CD4-positive, CD25-positive, alpha-beta regulatory T cell (primary cell): ENCODE results near the gene FCGR3A. TPM values are rescaled to one million over a fixed set of nuclear protein-coding genes. Genes with fewer than 3 reads are reported as not detected.
A peak's percentile ranks its signal among the peaks of the same experiment; 100 is the strongest.
"Not testable (repeated sequence)": the region's sequence is repeated elsewhere in the genome, so short reads cannot be mapped to it uniquely, and the experiment has no call there.

Experiments
- ATAC-seq, 2 donors: fragments of 150-1000 bp; cut with Tn5 transposase; one replicate each; pipeline ENCODE4 v1.10.0; 2021; ENCODE audit warnings: low read depth in 2 of 2, moderate number of reproducible peaks in 2 of 2, moderate library complexity in 1 of 2
- DNase-seq, 3 donors: peaks; one replicate each; pipeline versions ENCODE4 v3.0.0 to v3.0.0-alpha.2; 2012 to 2022; ENCODE audit warnings: mixed read lengths in 1 of 3
- H3K27ac ChIP-seq: one replicate; pipeline ENCODE4 v1.7.0; 2013; ENCODE audit warnings: mild to moderate bottlenecking, low read length; ENCODE audit not compliant: insufficient read depth, poor library complexity, severe bottlenecking
- H3K27me3 ChIP-seq: one replicate; pipeline ENCODE4 v1.7.0; 2013; ENCODE audit warnings: low read length; ENCODE audit not compliant: control insufficient read depth, insufficient read depth
- H3K36me3 ChIP-seq: one replicate; pipeline ENCODE4 v1.7.0; 2013; ENCODE audit warnings: mild to moderate bottlenecking, low read length, moderate library complexity; ENCODE audit not compliant: control insufficient read depth, insufficient read depth
- H3K4me1 ChIP-seq: 2 replicates; pipeline ENCODE4 v1.7.0; 2013; ENCODE audit warnings: mild to moderate bottlenecking, low read length; ENCODE audit not compliant: insufficient read depth, control insufficient read depth, poor library complexity, severe bottlenecking
- H3K4me3 ChIP-seq: one replicate; pipeline ENCODE4 v1.7.0; 2013; ENCODE audit warnings: low read depth, mild to moderate bottlenecking, low read length, moderate library complexity
- H3K9me3 ChIP-seq, 2 experiments: 1 replicate in 1 of 2; 2 replicates in 1 of 2; pipeline ENCODE4 v1.7.0; 2013; ENCODE audit warnings: low read length in 2 of 2, mild to moderate bottlenecking in 1 of 2, moderate library complexity in 1 of 2; ENCODE audit not compliant: control insufficient read depth in 2 of 2
- H3K27ac Mint-ChIP-seq, 3 donors: one replicate each; pipeline ENCODE4 v1.8.0; 2020 to 2022; ENCODE audit warnings: mild to moderate bottlenecking in 3 of 3, mixed read lengths in 3 of 3, moderate library complexity in 2 of 3
- H3K27me3 Mint-ChIP-seq: one replicate; pipeline ENCODE4 v1.8.0; 2022; ENCODE audit warnings: mild to moderate bottlenecking, mixed read lengths
- H3K36me3 Mint-ChIP-seq: one replicate; pipeline ENCODE4 v1.8.0; 2020; ENCODE audit warnings: mixed read lengths
- H3K4me1 Mint-ChIP-seq, 4 donors: one replicate each; pipeline ENCODE4 v1.8.0; 2020 to 2022; ENCODE audit warnings: mixed read lengths in 4 of 4, mild to moderate bottlenecking in 1 of 4
- H3K4me3 Mint-ChIP-seq, 4 donors: one replicate each; pipeline ENCODE4 v1.8.0; 2020 to 2022; ENCODE audit warnings: mild to moderate bottlenecking in 4 of 4, mixed read lengths in 4 of 4, moderate library complexity in 3 of 4
- H3K9me3 Mint-ChIP-seq, 7 donors: one replicate each; pipeline ENCODE4 v1.8.0; 2020 to 2022; ENCODE audit warnings: mixed read lengths in 7 of 7, mild to moderate bottlenecking in 3 of 7, moderate library complexity in 2 of 7
- polyA plus RNA-seq, 4 donors: library from polyadenylated mRNA; unstranded; fragments of 300-500 nt; fragmentation: Illumina TruSeq; gene quantifications; one replicate each; pipeline ENCODE4 v1.2.3, GENCODE V29; 2021
- total RNA-seq: library from RNA; stranded (reverse); gene quantifications from one replicate; pipeline ENCODE4 v1.2.3, GENCODE V29; 2022

Gene FCGR3A
- total and polyA plus RNA-seq, 5 donors from 2014 or later = 0.52 to 0.83 (median 0.79) TPM; not detected in 2

- ATAC-seq (peak; percentile 53 to 55), DNase-seq (peak; percentile 58 to 81 (median 77))
- H3K4me1 ChIP-seq, H3K9me3 ChIP-seq, H3K9me3 Mint-ChIP-seq, H3K27me3 ChIP-seq, H3K36me3 ChIP-seq, H3K27ac ChIP-seq, H3K36me3 Mint-ChIP-seq: not testable (repeated sequence)
- peak within 1 kb of the TSS; percentile 77 for H3K4me3 ChIP-seq
- H3K27ac Mint-ChIP-seq = peak within 1 kb of the TSS; percentile 78 to 97 (median 85)
- H3K27me3 Mint-ChIP-seq = peaks cover 58% of the 10 kb centered on the region
- H3K4me3 Mint-ChIP-seq = peak within 1 kb of the TSS; percentile 89 to 94 (median 92)
- H3K4me1 Mint-ChIP-seq = peaks cover 4 to 18% (median 7%) of the 10 kb centered on the region in 4 donors
Measured at GRCh38 chr1:161523817-161524741, 25.5 kb downstream of the FCGR3A start, which contains the start of gene HSPA6. Gene HSPA6, plus strand, starts transcription at chr1:161524540. Its CDS starts 119 bp downstream, at chr1:161524659.

GRCh38 chr1:161523041-161523816 lies 26.4 kb downstream of the FCGR3A start:
- H3K9me3 Mint-ChIP-seq, ATAC-seq, DNase-seq, H3K4me1 ChIP-seq, H3K9me3 ChIP-seq, H3K27me3 ChIP-seq, H3K36me3 ChIP-seq, H3K27ac ChIP-seq, H3K36me3 Mint-ChIP-seq: not testable (repeated sequence)
- Mint-ChIP-seq H3K4me3 (peak overlapping the region; percentile 89 to 94 (median 92)), H3K4me1 (peaks cover 4 to 18% (median 7%) of the 10 kb centered on the region in 4 donors), H3K27me3 (peaks cover 52% of the 10 kb centered on the region), H3K27ac (peak overlapping the region; percentile 78 to 97 (median 85))
- peak overlapping the region; percentile 77 for H3K4me3 ChIP-seq

- H3K9me3 Mint-ChIP-seq, H3K4me1 ChIP-seq, DNase-seq, H3K9me3 ChIP-seq, H3K4me3 Mint-ChIP-seq, H3K27ac Mint-ChIP-seq, ATAC-seq, H3K27me3 ChIP-seq, H3K27ac ChIP-seq, H3K36me3 ChIP-seq, H3K4me1 Mint-ChIP-seq, H3K4me3 ChIP-seq, H3K36me3 Mint-ChIP-seq: not testable (repeated sequence)
- H3K27me3 Mint-ChIP-seq = peaks cover 22% of the 10 kb centered on the region
Measured at GRCh38 chr1:161513953-161514352, 35.7 kb downstream of the FCGR3A start.

- not testable (repeated sequence) for H3K9me3 Mint-ChIP-seq, H3K9me3 ChIP-seq, H3K4me3 Mint-ChIP-seq, H3K4me1 Mint-ChIP-seq, ATAC-seq, H3K4me1 ChIP-seq, DNase-seq, H3K27me3 ChIP-seq, H3K36me3 ChIP-seq, H3K4me3 ChIP-seq, H3K36me3 Mint-ChIP-seq, H3K27ac Mint-ChIP-seq, H3K27ac ChIP-seq
- peaks cover 25% of the 10 kb centered on the region for H3K27me3 Mint-ChIP-seq
Measured at GRCh38 chr1:161513448-161513780, 36.2 kb downstream of the FCGR3A start.

GRCh38 chr1:161512636-161513447 lies 36.8 kb downstream of the FCGR3A start:
- not testable (repeated sequence) for H3K27me3 ChIP-seq, H3K4me3 Mint-ChIP-seq, H3K4me1 Mint-ChIP-seq, DNase-seq, H3K9me3 ChIP-seq, H3K4me1 ChIP-seq, ATAC-seq, H3K27ac ChIP-seq, H3K9me3 Mint-ChIP-seq, H3K36me3 ChIP-seq, H3K27ac Mint-ChIP-seq, H3K36me3 Mint-ChIP-seq, H3K4me3 ChIP-seq
- H3K27me3 Mint-ChIP-seq = peaks cover 25% of the 10 kb centered on the region

- no peak overlapping the region for H3K4me3 ChIP-seq
- ATAC-seq (no peak), DNase-seq (no peak)
- H3K9me3 ChIP-seq = no peaks in the 10 kb centered on the region
- Mint-ChIP-seq H3K9me3 (no peaks in the 10 kb centered on the region), H3K4me3 (no peak overlapping the region), H3K36me3 (no peaks in the 10 kb centered on the region), H3K27ac (no peak overlapping the region), H3K27me3 (peaks cover 31% of the 10 kb centered on the region), H3K4me1 (peaks cover 0 to 2% (median 0%) of the 10 kb centered on the region in 4 donors)
- no peaks in the 10 kb centered on the region for H3K27me3 ChIP-seq
- no peak overlapping the region for H3K27ac ChIP-seq
- no peaks in the 10 kb centered on the region for H3K4me1 ChIP-seq
- no peaks in the 10 kb centered on the region for H3K36me3 ChIP-seq
Measured at GRCh38 chr1:161511756-161512060, 37.9 kb downstream of the FCGR3A start.

- H3K4me1 Mint-ChIP-seq = peaks cover 0 to 2% (median 0%) of the 10 kb centered on the region in 4 donors
- ATAC-seq (no peak), DNase-seq (no peak)
- no peaks in the 10 kb centered on the region for H3K9me3 ChIP-seq
- H3K27ac Mint-ChIP-seq = no peak overlapping the region
- no peaks in the 10 kb centered on the region for H3K9me3 Mint-ChIP-seq
- H3K27ac ChIP-seq = no peak overlapping the region
- no peaks in the 10 kb centered on the region for H3K27me3 ChIP-seq
- H3K27me3 Mint-ChIP-seq = peaks cover 34% of the 10 kb centered on the region
- no peaks in the 10 kb centered on the region for H3K36me3 ChIP-seq
- H3K4me3 Mint-ChIP-seq = no peak overlapping the region
- no peaks in the 10 kb centered on the region for H3K36me3 Mint-ChIP-seq
- H3K4me3 ChIP-seq = no peak overlapping the region
- H3K4me1 ChIP-seq = no peaks in the 10 kb centered on the region
Measured at GRCh38 chr1:161511018-161511755, 38.4 kb downstream of the FCGR3A start.
